Breast epithelium (tissue), 3 donors: ENCODE data around the gene DDHD1.

Experiments used
- POLR2A ChIP-seq: fragments of 450-650 bp; IDR thresholded peaks from one replicate; pipeline ENCODE4 v1.6.1; 2016; ENCODE audit warnings: antibody characterized with exemption, mild to moderate bottlenecking, moderate library complexity
- TF ChIP-seq, protein P1 (sequence below), 3 donors: fragments of 450-650 bp; IDR thresholded peaks; one replicate each; pipeline ENCODE4 v1.5.1; 2016 to 2017; ENCODE audit warnings: antibody characterized with exemption in 3 of 3, mild to moderate bottlenecking in 3 of 3, moderate library complexity in 3 of 3

DNA sequence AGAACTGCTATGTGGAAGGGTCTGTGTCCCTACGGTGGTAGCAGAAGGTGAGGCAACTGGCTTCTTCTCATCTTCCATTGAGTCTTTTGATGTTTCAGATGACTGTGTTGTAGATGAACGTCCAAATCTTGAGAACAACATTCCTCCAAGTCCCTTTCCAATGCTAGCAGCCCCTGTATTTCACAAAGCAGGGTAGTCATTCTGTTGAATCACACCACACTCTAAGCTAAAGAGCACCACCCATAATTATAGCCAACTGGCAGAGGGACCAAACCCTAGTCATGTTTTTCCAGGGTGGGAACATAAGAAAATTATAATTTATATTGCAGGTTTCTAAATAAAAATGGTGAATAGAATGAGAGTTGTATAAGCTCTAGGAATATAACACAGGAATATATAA, 98.7 kb downstream of the DDHD1 start:
- TF ChIP-seq, protein P1, sequence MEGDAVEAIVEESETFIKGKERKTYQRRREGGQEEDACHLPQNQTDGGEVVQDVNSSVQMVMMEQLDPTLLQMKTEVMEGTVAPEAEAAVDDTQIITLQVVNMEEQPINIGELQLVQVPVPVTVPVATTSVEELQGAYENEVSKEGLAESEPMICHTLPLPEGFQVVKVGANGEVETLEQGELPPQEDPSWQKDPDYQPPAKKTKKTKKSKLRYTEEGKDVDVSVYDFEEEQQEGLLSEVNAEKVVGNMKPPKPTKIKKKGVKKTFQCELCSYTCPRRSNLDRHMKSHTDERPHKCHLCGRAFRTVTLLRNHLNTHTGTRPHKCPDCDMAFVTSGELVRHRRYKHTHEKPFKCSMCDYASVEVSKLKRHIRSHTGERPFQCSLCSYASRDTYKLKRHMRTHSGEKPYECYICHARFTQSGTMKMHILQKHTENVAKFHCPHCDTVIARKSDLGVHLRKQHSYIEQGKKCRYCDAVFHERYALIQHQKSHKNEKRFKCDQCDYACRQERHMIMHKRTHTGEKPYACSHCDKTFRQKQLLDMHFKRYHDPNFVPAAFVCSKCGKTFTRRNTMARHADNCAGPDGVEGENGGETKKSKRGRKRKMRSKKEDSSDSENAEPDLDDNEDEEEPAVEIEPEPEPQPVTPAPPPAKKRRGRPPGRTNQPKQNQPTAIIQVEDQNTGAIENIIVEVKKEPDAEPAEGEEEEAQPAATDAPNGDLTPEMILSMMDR (IDR thresholded peaks at IDR 0.05): no peak
- TF ChIP-seq POLR2A: no peak
